GM21367 (cell line): ENCODE measurements around the gene PHLPP1.

Experiments used
- ATAC-seq: cut with Tn5 transposase; IDR thresholded peaks from one replicate; pipeline ENCODE4 v1.9.1; 2021; ENCODE audit not compliant: unreplicated experiment

Gene PHLPP1

DNA sequence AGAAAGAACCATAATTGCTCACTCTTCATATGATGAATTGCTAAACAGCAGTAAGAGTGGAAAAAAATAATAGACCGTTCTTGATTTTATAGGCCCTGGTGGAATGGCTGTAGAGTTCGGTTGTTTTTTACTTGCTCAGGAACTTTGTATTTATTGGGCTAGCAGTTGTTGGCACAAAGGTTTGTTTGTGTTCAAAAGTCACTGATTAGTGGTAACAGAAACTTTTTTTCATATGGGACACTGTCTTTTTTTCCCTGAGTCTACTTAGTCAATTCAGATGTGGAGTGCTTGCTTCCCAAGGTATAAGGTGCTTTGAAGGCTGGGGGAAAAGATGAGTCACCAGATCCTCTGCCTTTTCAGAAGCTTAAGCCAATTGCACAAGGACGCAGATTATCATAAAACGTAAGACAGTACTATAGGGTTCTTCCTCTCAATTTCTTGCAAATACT is 25.8 kb downstream of the PHLPP1 start:
- no peak for ATAC-seq

DNA sequence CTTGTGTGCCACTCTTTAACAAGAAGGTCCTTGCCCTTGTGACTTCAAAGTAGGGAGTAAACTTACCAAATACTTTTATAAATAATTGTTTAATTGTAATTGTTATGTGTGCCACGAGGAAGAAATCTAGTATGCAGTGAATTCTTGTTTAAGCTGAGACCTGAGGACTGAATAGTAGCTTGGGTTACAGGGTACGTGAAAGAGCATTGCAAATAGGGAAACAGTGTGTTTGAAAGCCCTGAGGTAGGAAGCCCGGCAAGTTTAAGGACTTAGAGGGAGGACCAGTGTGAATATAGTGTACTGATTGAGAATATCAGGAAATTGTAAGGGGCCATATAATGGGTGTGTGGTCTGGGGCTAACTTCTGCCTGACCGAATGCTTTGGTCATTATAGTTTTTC is 26.2 kb downstream of the PHLPP1 start:
- ATAC-seq: no peak

DNA sequence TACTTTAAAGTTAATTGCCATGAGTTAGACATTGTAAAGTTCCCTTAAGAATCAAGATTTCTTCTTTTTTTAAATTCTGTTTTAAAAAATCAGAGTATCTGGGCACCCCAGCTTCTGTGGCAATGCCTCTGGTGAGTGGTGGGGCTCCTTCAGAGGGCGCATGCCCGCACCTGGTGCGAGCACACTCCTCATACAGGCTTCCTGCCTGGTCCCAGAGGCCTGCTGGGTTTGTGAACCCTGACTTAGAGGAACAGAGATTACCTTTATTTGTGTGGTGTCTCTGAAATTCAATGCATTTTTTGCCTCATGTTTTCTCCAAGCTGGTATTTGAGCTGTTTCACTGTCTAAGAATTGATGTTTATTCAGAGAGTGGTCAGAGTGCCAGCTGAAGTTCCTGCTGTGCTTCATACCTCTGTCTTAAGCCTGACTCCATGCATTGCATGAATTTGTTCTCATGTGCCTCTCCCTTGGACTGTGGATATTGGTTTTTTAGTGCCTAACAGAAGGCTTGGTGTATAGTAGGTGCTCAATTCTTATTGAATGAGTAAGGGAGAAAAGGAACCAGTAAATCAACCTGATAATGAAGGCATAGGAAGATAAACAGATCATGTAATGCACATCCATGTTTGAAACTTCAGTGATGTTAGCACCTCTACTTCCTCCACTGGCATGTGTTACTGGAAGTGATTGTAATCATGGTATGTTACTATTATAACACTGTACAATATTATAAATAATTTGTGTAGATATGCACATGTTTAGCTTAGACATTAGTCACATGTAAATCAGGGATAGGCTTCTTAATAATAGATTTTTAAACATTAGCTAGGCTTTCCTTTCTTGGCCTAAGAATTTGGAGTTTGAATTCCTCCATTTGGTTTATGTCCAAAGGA is 29.0 kb downstream of the PHLPP1 start:
- no peak for ATAC-seq

DNA sequence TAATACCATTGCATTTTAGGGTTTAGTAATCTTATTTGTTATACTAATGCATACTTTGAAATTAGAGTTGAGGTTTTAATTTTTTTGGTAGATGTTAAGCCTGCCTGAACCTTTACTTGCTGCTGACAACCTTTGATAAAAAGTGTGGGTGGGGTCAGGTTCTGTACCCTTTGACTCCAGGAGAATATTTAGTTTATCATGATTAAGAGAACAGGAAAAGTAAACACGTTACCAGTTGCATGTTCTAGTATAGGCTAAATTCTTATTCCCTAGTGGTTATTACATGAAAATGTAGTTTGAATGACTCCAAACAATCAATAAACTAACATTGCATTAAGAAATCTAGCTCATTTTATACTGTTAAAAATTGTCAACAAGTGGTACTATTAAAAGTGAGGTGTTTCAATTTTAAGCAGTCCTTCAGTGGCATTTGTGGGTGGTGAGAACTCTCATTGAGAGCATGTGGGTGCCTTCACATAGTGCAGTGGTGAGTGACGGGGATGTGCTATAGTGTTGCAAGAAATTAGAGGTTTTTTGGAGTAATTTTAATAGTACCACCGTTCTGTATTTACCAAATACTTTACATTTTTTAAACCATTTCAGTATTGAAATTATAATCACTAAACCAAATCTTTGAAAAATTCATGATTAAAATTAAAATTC is 29.9 kb downstream of the PHLPP1 start:
- no peak for ATAC-seq

DNA sequence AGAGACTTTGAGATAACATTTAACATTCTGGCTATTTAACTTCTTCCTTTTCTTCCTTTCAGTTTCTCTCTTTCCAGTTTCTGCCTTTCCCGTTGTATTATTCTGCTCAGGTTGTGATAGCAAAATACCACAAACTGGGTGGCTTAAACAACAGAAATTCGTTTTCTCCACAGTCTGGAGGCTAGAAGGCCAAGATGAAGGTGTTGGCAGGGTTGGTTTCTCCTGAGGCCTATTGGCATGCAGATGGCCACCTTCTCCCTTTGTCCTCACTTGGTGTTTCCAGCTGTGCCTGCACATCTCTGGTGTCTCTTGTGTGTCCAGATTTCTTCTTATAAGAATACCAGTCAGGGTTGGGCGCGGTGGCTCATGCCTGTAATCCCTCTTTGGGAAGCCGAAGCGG is 34.0 kb downstream of the PHLPP1 start:
- ATAC-seq: no peak

DNA sequence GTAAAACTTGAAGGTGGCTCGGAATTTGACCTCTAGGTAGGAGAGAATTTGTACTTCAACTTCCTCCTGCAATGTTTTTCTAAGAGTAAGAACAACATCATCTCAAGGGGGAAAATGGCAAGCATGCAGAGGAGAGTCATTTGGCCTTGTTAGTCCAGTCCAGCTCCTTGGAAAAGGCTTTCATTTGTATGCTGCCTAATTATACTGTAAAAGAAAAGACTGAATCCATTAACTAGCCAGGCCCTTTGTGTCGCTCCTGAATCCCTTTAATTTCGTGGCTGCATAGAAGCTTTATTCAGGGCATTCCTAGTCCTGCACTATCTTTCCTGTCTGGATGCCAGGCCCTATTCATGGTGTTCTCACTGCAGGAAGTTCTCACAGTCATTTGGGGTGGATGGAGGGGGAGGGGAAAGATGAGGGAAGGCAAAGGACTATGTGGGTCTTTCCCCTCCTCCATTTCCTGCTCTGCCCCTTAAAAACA is 36.0 kb downstream of the PHLPP1 start:
- ATAC-seq: no peak

DNA sequence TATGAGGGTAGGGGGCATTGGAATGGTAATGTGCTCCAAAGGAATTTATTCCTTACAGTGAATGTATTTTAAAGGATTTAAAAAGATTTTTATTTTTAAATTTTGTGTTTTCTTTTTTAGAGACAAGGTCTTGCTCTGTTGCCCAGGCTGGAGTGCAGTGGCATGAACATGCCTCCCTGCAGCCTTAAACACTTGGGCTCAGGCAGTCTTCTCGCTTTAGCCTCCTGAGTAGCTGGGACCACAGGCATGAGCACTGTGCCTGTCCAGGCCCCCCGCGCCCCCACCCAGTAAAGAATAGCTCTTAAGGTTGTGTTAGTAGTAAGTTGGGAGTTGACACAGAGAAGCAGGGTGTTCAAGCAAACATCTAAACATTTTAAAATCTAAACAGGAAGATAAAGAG is 36.6 kb downstream of the PHLPP1 start:
- ATAC-seq: no peak

DNA sequence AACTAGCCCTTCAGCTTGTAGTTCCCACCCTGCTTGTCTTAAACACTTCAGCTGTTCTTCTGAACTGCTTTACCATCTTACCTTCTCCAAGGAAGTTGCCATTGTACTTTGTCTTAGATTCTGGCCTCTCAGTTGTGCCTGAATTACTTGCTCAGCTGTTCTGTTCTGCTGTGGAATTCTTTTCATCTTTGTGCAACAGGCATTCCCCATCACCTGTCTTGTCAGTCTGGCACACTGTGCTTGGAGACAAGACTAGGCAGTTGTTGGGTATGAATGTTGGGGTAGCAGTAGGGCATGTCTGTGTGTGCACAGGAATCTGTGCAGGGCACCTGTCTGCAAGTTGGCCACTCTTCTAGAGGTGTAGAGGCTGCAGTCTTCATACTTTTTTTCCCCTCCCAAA is 38.7 kb downstream of the PHLPP1 start:
- no peak for ATAC-seq

DNA sequence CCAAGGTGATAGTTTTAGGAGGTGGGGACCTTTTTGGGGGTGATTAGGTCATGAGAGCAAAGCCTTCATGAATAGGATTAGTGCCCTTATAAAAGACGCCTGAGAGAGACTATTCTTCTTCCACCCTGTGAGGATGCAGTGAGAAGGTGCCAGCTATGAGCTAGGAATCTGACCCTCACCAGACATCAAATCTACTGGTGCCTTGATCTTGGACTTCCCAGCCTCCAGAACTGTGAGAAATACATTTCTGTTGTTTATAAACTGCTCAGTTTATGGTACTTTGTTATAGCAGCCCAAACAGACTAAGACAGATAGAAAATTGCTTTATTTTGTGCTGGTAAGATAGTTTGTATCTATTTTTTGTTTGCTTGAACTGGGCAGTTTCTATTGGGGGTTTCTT is 40.1 kb downstream of the PHLPP1 start:
- no peak for ATAC-seq

DNA sequence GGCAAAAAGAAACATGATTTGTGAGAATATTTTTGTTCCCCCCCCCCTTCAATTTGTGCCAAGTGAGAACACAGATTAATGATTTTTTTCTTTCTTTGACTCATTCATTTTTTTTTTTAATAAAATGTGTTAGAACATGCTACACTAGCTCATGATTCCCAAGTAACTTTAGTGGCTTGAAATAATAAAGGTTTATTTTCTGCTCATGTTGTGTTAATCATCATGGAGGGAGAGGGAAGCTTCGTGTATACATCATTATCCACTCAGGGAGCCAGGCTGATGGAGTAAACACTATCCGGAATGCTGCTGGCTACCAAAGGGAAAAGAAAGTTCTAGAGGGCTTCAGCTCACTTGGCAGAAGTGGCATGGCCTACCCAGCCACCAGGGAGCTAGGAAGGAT is 40.6 kb downstream of the PHLPP1 start:
- ATAC-seq: no peak

DNA sequence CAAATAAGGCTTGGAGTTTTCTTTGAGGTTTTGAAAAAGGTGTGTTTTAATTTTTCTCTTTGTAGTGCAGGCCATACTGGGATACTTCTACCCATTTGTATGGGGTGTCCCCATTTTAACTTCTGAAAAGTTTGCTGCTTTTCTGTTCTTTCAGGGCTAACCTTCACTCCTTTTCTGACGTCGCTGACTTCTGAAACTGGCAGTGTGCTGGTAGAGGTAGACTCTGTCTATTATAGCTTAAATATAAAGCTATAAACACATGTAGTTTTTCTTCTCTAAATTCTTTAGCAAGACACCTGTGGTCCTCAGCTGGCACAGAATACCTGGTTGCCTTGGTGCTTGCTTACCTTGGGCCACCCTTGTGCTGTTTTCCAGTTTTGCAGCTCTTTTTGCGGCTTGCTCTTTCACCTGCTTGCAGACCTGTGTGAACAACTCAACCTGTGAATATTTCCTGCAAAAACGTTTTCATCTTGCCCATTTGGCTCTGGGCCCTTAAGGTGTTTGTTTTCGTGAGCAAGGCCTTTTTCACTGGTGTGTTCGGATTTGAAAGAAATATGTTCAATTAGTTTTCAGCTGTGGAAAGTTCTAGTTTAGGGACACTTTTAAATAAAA is 42.2 kb downstream of the PHLPP1 start:
- no peak for ATAC-seq

DNA sequence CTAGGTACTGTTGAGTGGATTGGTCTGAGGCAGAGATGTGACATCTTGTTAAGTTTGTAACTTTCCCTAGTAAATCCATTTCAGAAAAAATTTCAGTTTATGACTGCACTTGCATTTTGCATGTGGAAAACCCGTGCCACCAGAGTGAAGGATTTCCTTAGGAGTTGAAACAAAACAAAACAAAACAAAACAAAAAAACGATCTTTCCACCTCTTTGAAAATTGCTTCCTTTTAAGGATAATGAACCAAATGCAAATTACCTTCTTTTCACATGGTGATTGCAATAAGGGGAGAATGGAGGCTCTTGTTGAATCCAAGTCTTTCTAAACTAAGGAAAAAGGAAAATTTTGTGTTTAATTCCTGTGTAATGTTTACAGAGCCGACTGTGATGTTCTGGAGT is 43.2 kb downstream of the PHLPP1 start:
- ATAC-seq: no peak

DNA sequence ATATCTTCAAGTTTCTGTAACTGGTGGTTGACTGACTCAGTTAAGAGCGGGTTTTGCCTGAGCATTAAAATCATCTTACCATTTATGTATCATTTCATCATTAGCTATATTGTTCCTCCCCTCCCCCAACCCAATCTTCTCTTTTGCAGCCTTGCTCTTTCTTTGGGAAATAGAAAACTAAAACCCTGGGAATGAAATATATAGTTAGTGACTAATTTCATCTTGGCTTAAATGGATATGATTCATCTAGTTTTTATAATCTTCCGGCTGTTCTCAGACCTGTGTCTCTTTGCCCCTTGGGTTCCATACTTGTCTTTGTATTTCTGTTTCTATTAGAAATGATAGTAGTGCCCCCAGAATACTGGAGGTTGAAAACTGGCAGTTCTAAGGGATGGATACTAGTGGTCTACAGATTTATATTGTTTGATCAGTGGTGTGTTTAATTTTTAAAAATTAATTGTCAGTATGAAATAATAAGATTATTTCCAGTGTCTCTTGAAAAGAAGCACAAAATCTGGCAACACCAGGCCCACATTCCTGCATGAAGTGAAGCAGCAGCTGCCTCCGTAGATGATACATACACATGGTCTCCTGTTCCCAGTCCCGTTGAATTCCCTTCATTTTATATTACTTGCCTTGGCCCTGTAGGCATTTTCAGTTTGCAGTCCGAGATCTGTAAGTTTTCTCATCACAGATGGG is 44.5 kb downstream of the PHLPP1 start:
- no peak for ATAC-seq

DNA sequence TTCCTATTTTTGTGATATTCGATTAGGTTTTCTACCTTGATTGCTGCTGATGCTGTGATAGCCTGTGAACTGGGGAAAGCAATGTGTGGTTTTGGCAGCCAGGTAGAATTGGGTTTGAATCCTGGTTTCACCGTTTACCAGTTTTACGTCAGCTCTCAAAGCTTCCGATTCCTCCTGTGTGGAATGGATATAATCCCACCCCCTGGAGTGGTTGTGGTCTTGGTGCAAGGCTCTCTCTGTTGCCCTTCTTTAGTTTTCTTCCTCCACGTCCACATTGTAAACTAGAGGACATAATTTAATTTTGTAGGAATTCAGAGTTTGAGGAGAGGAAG is 45.0 kb downstream of the PHLPP1 start:
- ATAC-seq: no peak

DNA sequence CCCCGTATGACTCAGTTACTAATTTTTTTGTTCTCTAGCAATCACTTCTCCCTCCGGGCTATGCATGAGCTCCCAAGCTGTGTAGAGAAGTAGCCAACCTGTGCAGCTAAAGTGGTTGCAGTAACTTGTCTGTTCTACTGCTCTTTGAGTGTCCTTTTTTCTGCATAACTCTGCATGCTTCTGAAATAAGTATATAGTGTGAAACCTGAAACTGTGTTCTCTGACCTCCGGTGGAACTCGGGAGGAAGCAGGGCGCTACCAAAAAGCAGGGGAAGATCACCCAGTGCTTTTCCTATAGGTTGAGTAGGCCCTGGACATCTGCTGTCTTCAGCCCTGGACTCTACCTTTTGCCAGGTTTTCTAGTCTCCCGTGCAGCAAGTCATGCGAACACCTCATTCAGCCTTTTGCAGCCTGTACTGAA is 47.8 kb downstream of the PHLPP1 start:
- ATAC-seq: no peak

DNA sequence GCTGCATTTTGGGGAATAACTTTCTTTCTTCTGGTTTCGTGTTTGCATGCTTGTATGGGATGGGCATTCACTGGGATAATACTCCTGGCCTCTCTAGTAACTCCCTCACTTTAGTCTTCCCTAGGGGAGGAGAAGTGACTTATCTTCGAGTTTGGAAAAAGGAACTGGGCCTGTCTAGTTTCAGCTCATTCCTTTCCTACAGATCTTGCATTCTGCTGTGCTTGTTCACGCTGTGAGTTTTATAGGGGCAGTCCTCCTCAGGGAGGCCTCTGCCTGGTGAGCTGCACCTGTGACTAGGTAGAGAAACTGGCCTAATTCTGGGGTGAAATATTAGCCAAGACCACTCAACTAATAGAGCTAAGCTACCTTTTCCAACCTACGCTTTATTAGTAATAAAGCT is 50.9 kb downstream of the PHLPP1 start:
- no peak for ATAC-seq

DNA sequence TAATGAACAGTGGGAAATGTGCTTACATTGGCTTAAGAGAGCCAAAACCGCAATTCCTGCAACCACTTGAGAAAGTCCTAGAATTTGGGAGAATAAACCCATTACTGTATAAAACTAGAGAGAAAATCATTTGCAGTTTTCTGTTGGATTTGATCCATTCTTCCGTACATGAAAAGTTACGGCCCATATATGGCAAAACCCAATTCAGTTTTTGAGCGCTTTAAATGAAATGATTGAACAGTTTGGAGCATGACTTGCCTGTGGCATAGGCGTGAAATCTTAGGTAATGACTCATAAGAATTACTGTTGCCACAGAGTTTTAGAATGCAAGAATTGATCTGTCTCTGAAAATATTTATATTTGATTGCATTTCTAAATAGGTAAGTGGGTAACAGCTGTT is 52.0 kb downstream of the PHLPP1 start:
- no peak for ATAC-seq

DNA sequence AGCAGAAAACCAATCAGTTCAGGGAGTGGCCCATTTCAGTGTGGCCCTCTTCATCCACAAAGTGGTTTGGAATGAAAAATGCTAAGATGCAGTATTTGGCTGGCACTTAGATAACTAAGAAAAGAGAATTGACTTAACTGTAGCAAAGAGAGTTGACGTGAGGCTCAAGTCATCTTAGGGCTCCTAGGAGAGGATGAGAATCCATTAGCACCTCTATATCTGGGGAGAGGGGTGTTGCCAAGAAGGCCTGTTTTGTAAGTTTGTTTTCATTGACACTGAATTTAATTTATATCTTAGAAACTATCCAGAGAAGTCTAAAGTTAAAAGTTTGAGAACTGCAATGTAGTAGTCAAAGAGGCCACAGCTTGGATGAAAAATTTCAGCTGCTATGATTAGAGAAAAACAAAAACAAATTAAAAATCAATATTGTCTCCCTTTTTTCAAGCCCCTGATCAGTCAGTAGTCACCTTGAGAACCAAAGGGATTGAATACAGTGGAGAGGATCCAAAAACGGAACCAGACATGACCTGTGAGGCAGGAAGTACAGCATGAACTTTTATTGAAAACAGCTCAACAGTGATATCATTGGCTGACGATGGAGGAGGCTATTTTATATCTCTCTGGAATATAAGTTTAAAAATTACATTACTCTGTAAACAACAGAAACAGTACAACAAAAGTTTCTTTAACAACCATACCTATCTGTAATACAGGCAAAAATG is 52.7 kb downstream of the PHLPP1 start:
- ATAC-seq: no peak

DNA sequence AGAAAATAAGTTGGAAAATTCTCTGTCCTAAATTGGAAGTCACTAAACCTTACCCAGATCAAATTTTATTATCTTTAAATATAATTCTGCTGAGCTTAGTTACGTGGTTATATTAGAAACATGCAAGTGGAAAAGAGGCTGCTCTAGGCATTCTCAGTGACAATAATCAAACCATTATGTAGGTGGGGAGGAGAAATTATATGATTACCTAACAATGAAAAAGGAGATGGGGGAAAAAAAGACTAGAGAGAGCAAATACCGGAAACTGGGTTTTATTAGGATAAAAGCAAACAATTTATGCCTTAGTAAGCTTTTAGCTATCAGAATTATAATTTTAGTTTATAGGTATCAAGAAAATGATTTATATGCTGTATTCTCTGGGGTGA is 53.2 kb downstream of the PHLPP1 start:
- no peak for ATAC-seq

DNA sequence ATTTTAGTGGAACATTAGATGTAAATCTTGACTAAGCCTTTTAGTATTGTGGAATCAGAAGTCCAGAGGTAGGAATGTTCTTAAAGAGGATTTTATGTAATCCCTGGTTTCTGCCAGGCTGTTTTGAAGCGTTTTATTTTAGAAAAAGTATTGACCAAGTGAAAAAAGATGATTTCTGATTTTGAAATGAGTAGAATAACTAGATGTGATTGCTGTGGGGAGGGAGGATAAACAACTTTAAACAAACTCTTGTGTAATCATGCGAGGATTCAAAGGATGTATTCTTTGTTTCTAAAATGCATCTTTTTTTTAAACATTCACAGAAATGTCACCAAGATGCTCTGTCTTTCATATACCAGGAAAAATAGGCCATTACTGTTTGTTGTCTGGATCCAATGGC is 53.9 kb downstream of the PHLPP1 start:
- ATAC-seq: no peak
